Heart left ventricle (tissue), 16 donors: ENCODE results near the gene AFTPH. TPM values are rescaled to one million over a fixed set of nuclear protein-coding genes. Genes with fewer than 3 reads are reported as not detected.

ENCODE experiments used
- ATAC-seq, 4 donors: fragments of 200-7000 bp; cut with Tn5 transposase; one replicate each; pipeline ENCODE4 v1.9.1; 2020 to 2022; ENCODE audit warnings: moderate library complexity in 4 of 4, mild to moderate bottlenecking in 3 of 4, moderate number of reproducible peaks in 1 of 4
- DNase-seq, 5 donors: peaks; one replicate each; pipeline ENCODE4 v3.0.0-alpha.2; 2020
- H3K27ac ChIP-seq, 12 donors: fragments of 200-600 bp; sonication (generic) in 4 of 12; one replicate each; pipeline versions ENCODE4 v1.5.0 to v1.8.0; 2016 to 2022; ENCODE audit warnings: mild to moderate bottlenecking in 2 of 12
- H3K27me3 ChIP-seq, 9 donors: fragments of 200-600 bp; sonication (generic) in 2 of 9; one replicate each; pipeline versions ENCODE4 v1.5.1 to v1.8.0; 2016 to 2022; ENCODE audit warnings: mild to moderate bottlenecking in 3 of 9
- H3K36me3 ChIP-seq, 9 donors: fragments of 200-600 bp; sonication (generic) in 2 of 9; one replicate each; pipeline versions ENCODE4 v1.5.0 to v1.8.0; 2018 to 2022; ENCODE audit warnings: mild to moderate bottlenecking in 2 of 9
- H3K4me1 ChIP-seq, 12 donors: fragments of 200-600 bp; sonication (generic) in 4 of 12; one replicate each; pipeline versions ENCODE4 v1.5.0 to v1.8.0; 2016 to 2022; ENCODE audit warnings: mild to moderate bottlenecking in 3 of 12
- H3K4me3 ChIP-seq, 12 donors: fragments of 200-600 bp; sonication (generic) in 4 of 12; one replicate each; pipeline versions ENCODE4 v1.5.0 to v1.8.0; 2017 to 2022; ENCODE audit warnings: mild to moderate bottlenecking in 9 of 12, moderate library complexity in 4 of 12
- H3K9me3 ChIP-seq, 12 donors: fragments of 200-600 bp; sonication (generic) in 4 of 12; one replicate each; pipeline versions ENCODE4 v1.5.0 to v1.8.0; 2016 to 2022; ENCODE audit warnings: mild to moderate bottlenecking in 1 of 12
- CTCF ChIP-seq, 12 donors: fragments of 200-600 bp; sonication (generic) in 4 of 12; IDR thresholded peaks; one replicate each; pipeline versions ENCODE4 v1.5.0 to v1.8.0; 2018 to 2022; ENCODE audit warnings: antibody characterized with exemption in 12 of 12, mild to moderate bottlenecking in 5 of 12
- POLR2A ChIP-seq, 2 donors: fragments of 450-650 bp; IDR thresholded peaks; one replicate each; pipeline ENCODE4 v1.6.1; 2017; ENCODE audit warnings: antibody characterized with exemption in 2 of 2, mild to moderate bottlenecking in 2 of 2, moderate library complexity in 2 of 2
- WGBS, 4 donors: extraction: QIAGEN DNeasy Blood & Tissue Kit in 2 of 4; methylation state at CpG; one replicate each; pipeline versions ENCODE4 v1.1.5 to v1.1.7; 2013 to 2018; 5-methylcytosine and 5-hydroxymethylcytosine counted together
- intact Hi-C, 10 donors: fragments of 100-400 bp; cut with DNase I; formaldehyde crosslinking; loops; one replicate each; pipeline versions ENCODE4 v1.11.1 to v1.14.2; 2022
- polyA plus RNA-seq, 2 donors: library from polyadenylated mRNA; stranded (reverse); fragments of 200-250 nt; gene quantifications; one replicate each; pipeline ENCODE4 v1.2.3, GENCODE V29; 2013
- total RNA-seq, 9 donors: library from RNA; depleted of rRNA in 2 of 9; stranded (reverse); fragments of >200 nt in 2 of 9; fragmentation: NEBNext Ultra II Directional in 3 of 9; extraction: Animal tissue kit (Norgen Biotek cat#: 25700) in 3 of 9; gene quantifications; one replicate each; pipeline versions ENCODE4 v1.1.0 to v1.2.4, GENCODE V29; 2016 to 2023
- donor health status: ischemic (EF 13 %, LVEDD 7.1; RV severe dilation, severe dysfunction).
- donor health status: healthy with polysubstance abuse.
- donor health status: DM: no; HTN: yes; CAD: no.
- donor health status: DM: no; HTN: no; CAD: no.
- donor health status: ischemic (EF 25% LVEDD 6.9; RV normal size, moderate dysfunction).
- donor health status: ischemic (EF 25% LVEDD 5.7; RV mildly dilated, moderate dysfunction).
- donor health status: healthy.
- donor health status: DM: yes; HTN: yes; CAD: no.
- donor health status: ischemic (EF 35%, LVEDD 5.7; RV mildly dilated, moderate dysfunction).
- donor health status: nonischemic (EF 11% LVEDD 7.7; RV severe dilation, severe dysfunction).
- donor health status: DM: yes; HTN: yes; CAD: no.
- donor health status: PGD.
- donor health status: ischemic (EF 29% LVEDD 5.4; RV normal size, mild dysfunction).
- donor health status: nonischemic (EF 23%, LVEDD 6.1; RV moderate dilation, normal function).

The AFTPH gene
- total and polyA plus RNA-seq, 11 donors: 9.2 to 15.2 (median 10.7) TPM

- 26 to 35% (median 31%) methylated on average over 3 of the region's 3 CpGs for WGBS, 4 donors
- Histone ChIP-seq H3K4me3 (no peak overlapping the region), H3K27ac (no peak overlapping the region), H3K27me3 (no peaks in the 10 kb centered on the region), H3K9me3 (peaks cover 0 to 3% (median 0%) of the 10 kb centered on the region in 12 donors), H3K36me3 (no peaks in the 10 kb centered on the region), H3K4me1 (peaks cover 0 to 9% (median 3%) of the 10 kb centered on the region in 12 donors)
- intact Hi-C loops: loop anchor here in 5 of 10 donors (5.0 to 10.0 kb wide), 4 partner anchors 38 to 445 kb away; no protein-coding TSS in a partner anchor
- ATAC-seq: peak in 2 of 4 donors; percentile 29 to 31
- TF ChIP-seq POLR2A (IDR thresholded peaks at IDR 0.05) (no peak), CTCF (IDR thresholded peaks at IDR 0.05) (no peak)
- DNase-seq: no peak
Measured at GRCh38 chr2:64599469-64599868, 75.3 kb downstream of the AFTPH start.

GRCh38 chr2:64601034-64601754, 77.1 kb downstream of the AFTPH start:
- DNase-seq (no peak), ATAC-seq (no peak)
- Histone ChIP-seq H3K36me3 (no peaks in the 10 kb centered on the region), H3K9me3 (peaks cover 0 to 3% (median 0%) of the 10 kb centered on the region in 12 donors), H3K4me1 (peaks cover 0 to 6% (median 0%) of the 10 kb centered on the region in 12 donors), H3K27me3 (no peaks in the 10 kb centered on the region), H3K27ac (no peak overlapping the region), H3K4me3 (no peak overlapping the region)
- WGBS, 4 donors: 84 to 85% (median 85%) methylated on average over 8 of the region's 8 CpGs
- intact Hi-C loops: no loop called here
- TF ChIP-seq CTCF (IDR thresholded peaks at IDR 0.05) (no peak), POLR2A (IDR thresholded peaks at IDR 0.05) (no peak)

- intact Hi-C loops: no loop called here
- 83 to 86% (median 85%) methylated on average over 12 of the region's 12 CpGs for WGBS, 4 donors
- Histone ChIP-seq H3K27ac (no peak overlapping the region), H3K9me3 (peaks cover 0 to 3% (median 0%) of the 10 kb centered on the region in 12 donors), H3K27me3 (no peaks in the 10 kb centered on the region), H3K4me3 (no peak overlapping the region), H3K4me1 (peaks cover 0 to 13% (median 0%) of the 10 kb centered on the region in 12 donors), H3K36me3 (no peaks in the 10 kb centered on the region)
- ATAC-seq (no peak), DNase-seq (no peak)
- no peak for TF ChIP-seq POLR2A (IDR thresholded peaks at IDR 0.05)
- no peak for TF ChIP-seq CTCF (IDR thresholded peaks at IDR 0.05)
Measured at GRCh38 chr2:64601785-64602391, 77.8 kb downstream of the AFTPH start.

- Histone ChIP-seq H3K27ac (no peak overlapping the region), H3K36me3 (no peaks in the 10 kb centered on the region), H3K4me1 (peaks cover 0 to 17% (median 2%) of the 10 kb centered on the region in 12 donors), H3K27me3 (no peaks in the 10 kb centered on the region), H3K4me3 (no peak overlapping the region), H3K9me3 (peaks cover 0 to 3% (median 0%) of the 10 kb centered on the region in 12 donors)
- no peak for ATAC-seq
- intact Hi-C loops: no loop called here
- no peak for TF ChIP-seq POLR2A (IDR thresholded peaks at IDR 0.05)
- no peak for TF ChIP-seq CTCF (IDR thresholded peaks at IDR 0.05)
- DNase-seq: no peak
- 93 to 94% (median 94%) methylated on average over 11 of the region's 11 CpGs for WGBS, 4 donors
Measured at GRCh38 chr2:64602436-64602835, 78.3 kb downstream of the AFTPH start.
